ENCODE measurements around the gene SLC2A4RG.

DNA sequence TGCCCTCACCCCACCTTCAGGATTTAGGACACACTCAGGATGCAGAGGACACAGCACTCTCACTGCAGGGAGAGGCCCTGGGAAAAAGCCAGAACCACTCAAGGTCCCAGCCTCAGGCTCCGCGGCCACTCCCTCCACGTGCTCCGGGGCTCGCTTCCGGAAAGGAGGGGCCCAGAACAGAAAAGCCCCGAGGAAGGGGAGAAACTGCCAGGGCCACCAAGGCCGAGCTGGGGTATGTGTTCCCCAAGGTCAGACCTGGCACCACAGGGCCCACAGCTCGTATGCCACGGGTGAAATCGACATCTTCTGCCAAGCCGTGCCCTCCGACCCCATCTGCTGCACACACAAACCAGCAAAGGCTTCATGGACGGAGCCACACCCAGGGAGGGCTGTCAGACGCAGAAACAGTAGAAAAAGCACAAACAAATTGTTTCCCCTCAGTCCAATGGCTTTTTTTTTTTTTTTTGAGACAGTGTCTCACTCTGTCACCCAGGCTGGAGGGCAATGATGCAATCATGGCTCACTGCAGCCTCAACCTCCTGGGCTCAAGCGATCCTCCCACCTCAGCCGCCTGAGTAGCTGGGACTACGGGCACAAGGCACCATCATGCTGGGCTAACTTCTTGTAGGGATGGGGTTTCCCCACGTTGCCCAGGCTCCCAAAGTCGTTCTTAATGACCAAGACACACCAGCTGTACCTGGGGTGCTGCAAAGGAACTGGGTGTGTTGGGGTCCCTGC is 33.4 kb downstream of the SLC2A4RG start:
- TF ChIP-seq, protein P1, sequence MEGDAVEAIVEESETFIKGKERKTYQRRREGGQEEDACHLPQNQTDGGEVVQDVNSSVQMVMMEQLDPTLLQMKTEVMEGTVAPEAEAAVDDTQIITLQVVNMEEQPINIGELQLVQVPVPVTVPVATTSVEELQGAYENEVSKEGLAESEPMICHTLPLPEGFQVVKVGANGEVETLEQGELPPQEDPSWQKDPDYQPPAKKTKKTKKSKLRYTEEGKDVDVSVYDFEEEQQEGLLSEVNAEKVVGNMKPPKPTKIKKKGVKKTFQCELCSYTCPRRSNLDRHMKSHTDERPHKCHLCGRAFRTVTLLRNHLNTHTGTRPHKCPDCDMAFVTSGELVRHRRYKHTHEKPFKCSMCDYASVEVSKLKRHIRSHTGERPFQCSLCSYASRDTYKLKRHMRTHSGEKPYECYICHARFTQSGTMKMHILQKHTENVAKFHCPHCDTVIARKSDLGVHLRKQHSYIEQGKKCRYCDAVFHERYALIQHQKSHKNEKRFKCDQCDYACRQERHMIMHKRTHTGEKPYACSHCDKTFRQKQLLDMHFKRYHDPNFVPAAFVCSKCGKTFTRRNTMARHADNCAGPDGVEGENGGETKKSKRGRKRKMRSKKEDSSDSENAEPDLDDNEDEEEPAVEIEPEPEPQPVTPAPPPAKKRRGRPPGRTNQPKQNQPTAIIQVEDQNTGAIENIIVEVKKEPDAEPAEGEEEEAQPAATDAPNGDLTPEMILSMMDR (IDR thresholded peaks at IDR 0.05): no peak
- TF ChIP-seq POLR2A (IDR thresholded peaks at IDR 0.05) (no peak), EP300 (IDR thresholded peaks at IDR 0.05) (no peak)
